HG02840 (cell line): Measurements from ENCODE around the gene STT3B.
"Not testable (repeated sequence)": the region's sequence is repeated elsewhere in the genome, so short reads cannot be mapped to it uniquely, and the experiment has no call there.

Experiments used
- ATAC-seq: cut with Tn5 transposase; IDR thresholded peaks from one replicate; pipeline ENCODE4 v1.9.1; 2021; ENCODE audit warnings: mild to moderate bottlenecking, moderate library complexity, moderate number of reproducible peaks; ENCODE audit not compliant: unreplicated experiment, low FRiP score

Gene STT3B

DNA sequence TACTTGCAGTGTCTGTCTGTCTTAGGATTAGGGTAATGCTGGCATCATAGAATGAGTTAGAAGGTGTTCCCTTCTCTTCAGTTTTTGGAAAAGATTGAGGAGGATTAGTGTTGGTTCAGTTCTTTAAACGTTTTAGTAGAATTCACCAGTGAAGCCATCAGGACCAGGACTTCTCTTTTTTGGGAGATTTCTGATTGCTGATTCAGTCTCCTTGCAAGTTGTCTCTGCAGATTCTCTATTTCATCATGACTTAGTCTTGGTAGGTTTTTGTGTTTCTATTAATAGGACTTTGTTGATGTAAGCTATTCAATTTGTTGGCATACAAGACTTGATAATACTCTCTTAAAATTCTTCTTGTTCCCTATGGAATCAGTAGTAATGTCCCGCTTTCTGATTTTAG lies 48.9 kb downstream of the STT3B start:
- ATAC-seq: no peak

DNA sequence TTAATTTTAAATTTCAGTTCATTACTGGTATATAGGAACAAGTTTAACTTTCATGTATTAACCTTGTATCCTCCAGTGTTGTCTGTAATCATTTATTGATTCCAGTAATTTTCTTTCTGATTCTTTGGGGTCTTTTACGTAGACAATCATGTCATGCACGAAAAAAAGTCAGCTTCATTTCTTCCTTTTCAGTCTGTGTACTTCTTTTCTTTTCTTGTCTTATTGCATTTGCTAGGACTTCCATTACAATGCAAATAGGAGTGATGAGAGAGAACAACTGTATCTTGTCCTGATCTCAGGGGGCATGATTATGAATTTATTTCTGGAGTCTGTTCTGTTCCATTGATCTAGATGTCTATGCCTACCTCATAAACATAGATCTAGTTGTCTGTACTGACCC lies 56.5 kb downstream of the STT3B start:
- ATAC-seq: no peak

- ATAC-seq: no peak
These were observed 57.9 kb downstream of the STT3B start for GRCh38 chr3:31590650-31591049.

DNA sequence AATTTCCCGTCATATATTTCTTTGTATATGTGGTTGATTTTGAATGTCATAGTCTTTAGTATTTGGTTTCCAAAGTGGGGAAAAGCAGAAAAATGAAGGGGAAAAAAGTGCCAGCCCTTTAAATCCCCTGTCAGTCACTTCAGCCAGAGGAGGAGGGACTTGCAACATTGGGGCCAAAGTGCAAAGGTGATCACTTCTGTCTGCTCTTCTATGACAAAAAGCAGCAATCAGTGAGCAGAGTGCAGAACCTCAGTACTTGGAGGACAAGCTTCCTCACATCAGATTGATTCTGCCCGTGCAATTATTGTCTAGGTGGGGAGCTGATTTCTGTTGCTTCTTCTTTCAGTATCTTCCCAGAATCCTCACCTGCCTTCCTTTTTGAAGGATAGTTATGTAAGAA lies 60.0 kb downstream of the STT3B start:
- ATAC-seq: no peak

DNA sequence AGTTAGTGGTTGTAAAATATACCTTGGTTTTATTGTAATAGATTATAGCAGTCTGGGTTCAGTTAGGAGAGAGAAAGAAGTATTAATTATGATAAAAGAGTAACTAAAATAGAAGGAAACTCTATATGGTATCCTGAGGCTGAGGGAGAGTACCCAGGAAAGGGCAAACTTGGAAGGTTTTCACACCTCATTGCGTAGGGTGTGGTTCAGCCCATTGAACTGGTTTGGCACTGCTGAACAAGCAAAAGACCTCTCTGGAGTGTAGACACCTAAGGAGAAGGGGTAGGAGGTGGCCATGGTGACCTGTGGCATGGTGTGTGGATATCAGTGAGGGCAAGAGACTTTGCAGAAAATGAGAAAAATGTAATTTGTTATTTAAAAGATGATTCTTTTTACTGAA lies 63.5 kb downstream of the STT3B start:
- ATAC-seq: no peak

DNA sequence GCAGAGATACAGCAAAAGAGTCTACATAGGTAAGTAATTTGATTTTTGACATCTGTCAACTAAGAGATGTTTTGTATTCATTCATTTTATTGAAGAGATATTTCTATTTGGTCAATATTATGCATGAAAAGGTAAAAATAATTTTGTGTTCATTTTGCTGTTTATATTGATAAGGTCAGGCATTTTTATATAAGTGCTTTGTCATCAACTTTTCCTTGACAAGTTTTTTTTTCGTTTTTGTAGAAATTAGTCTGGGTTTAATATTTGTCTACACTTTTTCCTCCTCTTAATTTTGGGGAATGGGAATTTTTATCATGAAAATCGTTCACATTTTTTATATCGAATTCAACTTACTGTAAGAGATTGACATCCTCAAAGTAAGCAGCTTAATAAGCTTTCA lies 67.7 kb downstream of the STT3B start:
- ATAC-seq: no peak

GRCh38 chr3:31605333-31605732 lies 72.6 kb downstream of the STT3B start:
- ATAC-seq: not testable (repeated sequence)

GRCh38 chr3:31606453-31606852 lies 73.7 kb downstream of the STT3B start:
- ATAC-seq: no peak

GRCh38 chr3:31610700-31611275 lies 78.1 kb downstream of the STT3B start:
- ATAC-seq: no peak

- ATAC-seq: no peak
These were observed 80.5 kb downstream of the STT3B start for GRCh38 chr3:31613177-31613576.

GRCh38 chr3:31613654-31614053 lies 80.9 kb downstream of the STT3B start:
- ATAC-seq: no peak

DNA sequence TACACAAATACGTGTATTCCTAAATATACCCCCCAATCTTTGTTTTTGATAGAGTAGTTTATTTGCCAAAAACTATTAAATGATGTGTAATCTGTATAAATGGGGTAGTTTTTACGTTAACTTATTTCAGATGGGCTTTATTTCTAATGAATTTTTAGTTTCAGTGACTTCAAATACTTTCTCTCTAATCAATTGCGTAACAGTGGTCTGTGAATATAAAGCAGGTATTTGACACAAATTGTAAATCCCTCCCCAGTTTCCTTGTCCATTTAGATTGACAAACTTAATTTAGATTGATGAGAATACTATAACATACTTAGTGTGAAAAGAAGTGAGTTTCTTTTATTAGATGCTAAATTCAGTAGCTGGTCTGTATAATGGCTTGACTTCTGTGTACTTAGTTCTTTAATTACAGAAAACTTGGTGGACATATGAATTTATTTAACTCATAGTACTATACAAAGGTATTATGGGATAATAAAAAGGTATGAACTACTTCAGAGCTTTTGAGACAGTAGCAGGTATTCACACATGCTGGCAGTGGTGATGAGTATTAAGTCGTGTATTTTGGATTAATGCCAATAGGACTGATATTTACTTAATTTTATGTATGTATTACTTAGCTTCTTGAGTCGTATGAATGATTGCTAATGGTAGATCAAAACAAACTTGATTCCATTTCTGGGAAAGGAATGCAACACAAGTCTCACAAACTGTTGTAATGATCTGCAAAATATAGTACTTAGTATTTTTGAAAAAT lies 81.6 kb downstream of the STT3B start:
- no peak for ATAC-seq

- no peak for ATAC-seq
These were observed 82.5 kb downstream of the STT3B start for GRCh38 chr3:31615071-31615875.

DNA sequence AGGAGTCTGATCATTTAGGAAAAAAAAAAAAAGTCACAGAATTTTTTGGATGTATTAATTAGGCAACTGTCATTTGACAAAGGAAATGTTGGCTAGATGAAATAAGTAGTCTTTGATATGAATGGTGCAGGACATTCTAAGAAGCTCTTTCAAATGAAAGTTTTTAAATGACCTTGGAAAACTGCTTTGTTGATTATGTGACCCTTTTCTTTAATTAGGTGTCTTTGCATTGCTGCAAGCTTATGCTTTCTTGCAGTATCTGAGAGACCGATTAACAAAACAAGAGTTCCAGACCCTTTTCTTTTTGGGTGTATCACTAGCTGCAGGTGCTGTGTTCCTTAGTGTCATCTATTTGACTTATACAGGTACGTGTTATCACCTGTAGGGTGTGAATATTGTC lies 84.0 kb downstream of the STT3B start:
- ATAC-seq: no peak

GRCh38 chr3:31620656-31621055 lies 87.9 kb downstream of the STT3B start:
- no peak for ATAC-seq

DNA sequence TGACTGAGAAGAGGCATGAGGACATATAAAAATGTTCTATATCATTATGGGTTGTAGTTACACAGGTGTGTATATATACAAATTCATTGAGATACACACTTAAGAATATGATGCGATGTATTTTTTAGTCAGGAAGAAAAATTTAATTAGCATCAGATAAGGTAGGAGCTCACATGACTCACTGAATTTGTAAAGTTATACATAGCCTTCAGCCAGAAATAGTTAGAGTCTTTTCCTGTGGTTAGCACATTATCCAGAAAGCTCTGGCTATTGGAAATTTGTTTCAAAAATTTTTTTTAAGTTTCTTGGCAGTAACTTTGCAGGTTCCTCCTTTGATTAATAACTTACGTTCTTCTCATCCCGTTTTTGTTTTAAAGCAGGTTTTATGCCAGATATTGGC lies 88.6 kb downstream of the STT3B start:
- no peak for ATAC-seq

DNA sequence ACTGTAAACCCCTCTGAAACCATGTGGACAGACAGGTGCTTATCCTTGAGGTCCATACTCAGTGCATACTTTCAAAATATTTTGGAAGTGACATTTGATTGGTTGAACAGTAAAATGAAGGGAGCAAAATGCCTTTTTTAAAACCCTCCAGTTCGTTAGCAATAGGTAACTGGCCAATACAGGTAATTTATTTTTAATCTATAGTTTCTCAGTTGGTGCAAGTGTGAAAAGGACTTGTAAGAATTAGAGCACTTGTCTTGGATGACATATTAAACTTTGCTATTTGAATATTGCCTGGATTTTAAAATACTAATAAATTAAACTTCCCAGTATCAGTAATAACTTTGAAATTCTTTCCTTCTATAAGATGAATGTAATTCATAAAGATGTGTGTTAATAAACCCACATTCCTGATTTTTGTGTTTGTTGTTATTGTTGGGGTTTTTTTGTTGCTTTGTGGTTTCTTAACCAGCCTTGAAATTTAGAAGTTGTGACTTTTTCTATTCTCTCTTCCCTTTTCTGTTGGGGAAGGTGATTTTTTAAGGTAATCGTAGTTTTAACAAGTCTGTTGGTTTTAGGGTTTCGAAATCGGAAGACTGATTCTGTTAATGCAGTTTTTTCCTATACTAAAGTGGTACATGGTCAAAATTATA lies 90.0 kb downstream of the STT3B start:
- no peak for ATAC-seq

GRCh38 chr3:31624083-31624709 lies 91.5 kb downstream of the STT3B start:
- peak; percentile 60 for ATAC-seq

- ATAC-seq: no peak
These were observed 92.6 kb downstream of the STT3B start for GRCh38 chr3:31625358-31625757.

DNA sequence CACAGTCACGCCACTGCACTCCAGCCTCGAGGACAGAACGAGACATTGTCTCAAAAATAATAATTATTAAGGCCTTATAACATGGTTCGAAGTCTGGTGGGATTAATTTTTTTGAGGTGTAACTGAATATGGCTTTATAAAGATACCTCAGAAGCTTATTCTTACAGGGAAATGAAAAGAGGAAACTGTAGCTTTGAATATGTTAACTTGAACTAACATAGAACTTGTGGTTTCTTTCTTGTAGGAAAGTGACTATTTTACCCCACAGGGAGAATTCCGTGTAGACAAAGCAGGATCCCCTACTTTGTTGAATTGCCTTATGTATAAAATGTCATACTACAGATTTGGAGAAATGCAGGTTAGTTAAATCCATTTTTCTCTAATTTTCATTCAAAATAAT lies 96.3 kb downstream of the STT3B start:
- no peak for ATAC-seq

DNA sequence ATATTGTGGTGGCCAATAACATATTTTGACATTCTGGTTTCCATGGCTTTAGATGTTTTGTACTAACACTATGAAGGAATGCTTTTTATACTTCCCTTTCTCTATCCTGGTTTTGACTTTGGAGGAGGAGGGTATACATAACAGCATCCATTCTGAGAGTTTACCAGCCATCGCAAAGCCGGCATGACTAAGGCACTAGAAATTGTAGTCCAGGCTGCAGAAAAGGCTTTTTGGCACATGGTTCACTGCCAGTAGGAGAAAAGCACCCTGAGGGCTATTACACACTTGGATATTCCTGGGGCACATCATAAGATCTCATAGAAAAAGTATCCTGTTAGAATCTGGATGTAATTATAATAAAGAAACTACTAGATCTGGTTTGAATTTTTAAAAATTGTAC lies 101.8 kb downstream of the STT3B start:
- no peak for ATAC-seq
